Subcutaneous adipose tissue (tissue), 4 donors: Measurements from ENCODE around the gene SET. TPM values are rescaled to one million over a fixed set of nuclear protein-coding genes. Genes with fewer than 3 reads are reported as not detected.

Experiments used
- total RNA-seq, 4 donors: library from RNA; depleted of rRNA; stranded (reverse); fragments of >200 nt; gene quantifications; one replicate each; pipeline ENCODE4 v1.1.0, GENCODE V29; 2016
- TF ChIP-seq, protein P1 (sequence below): fragments of 450-650 bp; IDR thresholded peaks from one replicate; pipeline ENCODE4 v1.5.1; 2016; ENCODE audit warnings: low read depth, mild to moderate bottlenecking, control low read depth, antibody characterized with exemption, moderate library complexity

Gene SET, protein sequence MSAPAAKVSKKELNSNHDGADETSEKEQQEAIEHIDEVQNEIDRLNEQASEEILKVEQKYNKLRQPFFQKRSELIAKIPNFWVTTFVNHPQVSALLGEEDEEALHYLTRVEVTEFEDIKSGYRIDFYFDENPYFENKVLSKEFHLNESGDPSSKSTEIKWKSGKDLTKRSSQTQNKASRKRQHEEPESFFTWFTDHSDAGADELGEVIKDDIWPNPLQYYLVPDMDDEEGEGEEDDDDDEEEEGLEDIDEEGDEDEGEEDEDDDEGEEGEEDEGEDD
- 100 to 1,000 TPM; 116 to 160 (median 146) TPM for total RNA-seq

DNA sequence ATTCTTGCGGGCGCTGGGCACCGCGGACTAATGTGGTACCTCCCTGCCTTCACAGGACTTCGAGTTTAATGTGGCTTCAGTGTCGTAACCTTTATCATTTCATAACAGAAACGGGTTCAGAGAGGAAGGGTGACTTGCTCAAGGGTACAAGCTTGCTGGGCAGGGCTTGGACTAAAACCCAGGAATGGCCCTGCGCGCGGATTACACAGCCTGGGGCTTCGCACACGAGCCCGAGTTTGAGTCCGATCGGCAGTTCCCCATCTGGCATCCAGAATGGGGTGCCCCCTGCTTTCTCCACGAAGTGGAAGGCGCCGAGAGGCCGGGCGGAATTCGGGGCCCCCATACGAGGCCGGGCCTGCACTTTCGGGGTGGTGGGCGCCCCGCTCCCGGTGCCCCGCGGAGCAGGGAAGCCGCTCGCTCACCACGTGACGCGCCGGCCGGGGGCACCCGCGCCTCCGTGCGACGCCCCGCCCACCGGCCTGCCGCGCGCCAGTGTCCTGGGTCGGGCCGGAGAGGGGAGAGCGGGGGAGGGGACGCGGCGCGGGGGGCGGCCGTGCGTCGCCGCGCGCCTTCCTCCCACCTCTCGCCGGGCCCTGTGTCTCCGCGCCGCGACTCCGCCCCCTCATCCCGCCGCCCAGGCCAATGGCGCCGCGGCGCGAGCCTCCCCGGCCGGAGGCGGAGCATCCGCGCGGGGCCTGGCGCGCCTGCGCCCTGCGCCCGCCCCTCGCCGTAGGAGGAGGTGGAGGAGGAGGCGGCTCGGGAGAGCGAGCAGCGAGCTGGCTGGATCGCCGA, at the start of gene SET:
Gene SET (plus strand): TSS at position 722 of the 792 bp plus-strand sequence. CDS start 361 bp downstream, outside the sequence.
- TF ChIP-seq, protein P1, sequence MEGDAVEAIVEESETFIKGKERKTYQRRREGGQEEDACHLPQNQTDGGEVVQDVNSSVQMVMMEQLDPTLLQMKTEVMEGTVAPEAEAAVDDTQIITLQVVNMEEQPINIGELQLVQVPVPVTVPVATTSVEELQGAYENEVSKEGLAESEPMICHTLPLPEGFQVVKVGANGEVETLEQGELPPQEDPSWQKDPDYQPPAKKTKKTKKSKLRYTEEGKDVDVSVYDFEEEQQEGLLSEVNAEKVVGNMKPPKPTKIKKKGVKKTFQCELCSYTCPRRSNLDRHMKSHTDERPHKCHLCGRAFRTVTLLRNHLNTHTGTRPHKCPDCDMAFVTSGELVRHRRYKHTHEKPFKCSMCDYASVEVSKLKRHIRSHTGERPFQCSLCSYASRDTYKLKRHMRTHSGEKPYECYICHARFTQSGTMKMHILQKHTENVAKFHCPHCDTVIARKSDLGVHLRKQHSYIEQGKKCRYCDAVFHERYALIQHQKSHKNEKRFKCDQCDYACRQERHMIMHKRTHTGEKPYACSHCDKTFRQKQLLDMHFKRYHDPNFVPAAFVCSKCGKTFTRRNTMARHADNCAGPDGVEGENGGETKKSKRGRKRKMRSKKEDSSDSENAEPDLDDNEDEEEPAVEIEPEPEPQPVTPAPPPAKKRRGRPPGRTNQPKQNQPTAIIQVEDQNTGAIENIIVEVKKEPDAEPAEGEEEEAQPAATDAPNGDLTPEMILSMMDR, result no peak

DNA sequence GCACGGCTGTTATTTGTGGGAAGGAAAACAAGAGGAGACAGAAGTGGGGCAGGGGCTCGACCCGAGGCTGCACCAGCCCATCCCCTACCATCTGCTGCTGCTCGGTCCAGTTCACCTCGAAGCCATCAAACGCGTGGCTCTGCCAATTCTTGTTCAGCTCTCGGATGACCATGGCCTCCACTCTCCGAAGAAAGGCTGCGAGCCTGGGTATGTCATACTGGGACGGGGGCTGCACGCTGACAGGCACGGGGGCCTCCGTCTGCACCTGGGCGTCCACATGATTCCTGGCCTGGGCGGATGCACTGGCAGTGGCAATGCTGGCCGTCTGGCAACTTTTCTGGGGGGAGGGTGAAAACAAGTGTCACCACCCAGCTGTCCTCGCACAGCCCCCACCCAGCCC, 48.4 kb upstream of the SET start:
- TF ChIP-seq, protein P1, result no peak

DNA sequence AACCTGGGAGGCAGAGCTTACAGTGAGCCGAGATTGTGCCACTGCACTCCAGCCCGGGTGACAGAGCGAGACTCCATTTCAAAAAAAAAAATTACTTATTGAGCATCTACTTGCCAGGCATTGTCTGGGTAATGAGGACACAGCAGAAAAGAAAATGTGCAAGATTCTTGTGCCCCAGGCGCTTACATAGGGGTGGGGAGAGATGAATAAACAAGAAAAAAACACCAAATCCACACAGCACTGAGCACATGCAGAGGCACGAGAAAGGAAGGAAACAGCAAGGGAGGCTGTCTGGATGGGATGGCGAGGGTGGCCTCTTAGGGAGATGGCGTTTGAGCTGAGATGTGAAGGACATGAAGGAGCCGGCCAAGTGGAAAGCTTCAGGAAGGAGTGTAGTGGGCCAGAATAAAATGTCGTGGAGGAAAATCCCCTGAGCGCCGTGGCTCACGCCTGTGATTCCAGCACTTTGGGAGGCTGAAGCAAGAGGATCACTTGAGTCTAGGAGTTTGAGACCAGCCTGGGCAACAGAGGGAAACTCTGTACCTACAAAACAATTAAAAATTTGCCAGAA, 46.3 kb upstream of the SET start:
- TF ChIP-seq, protein P1, result no peak

DNA sequence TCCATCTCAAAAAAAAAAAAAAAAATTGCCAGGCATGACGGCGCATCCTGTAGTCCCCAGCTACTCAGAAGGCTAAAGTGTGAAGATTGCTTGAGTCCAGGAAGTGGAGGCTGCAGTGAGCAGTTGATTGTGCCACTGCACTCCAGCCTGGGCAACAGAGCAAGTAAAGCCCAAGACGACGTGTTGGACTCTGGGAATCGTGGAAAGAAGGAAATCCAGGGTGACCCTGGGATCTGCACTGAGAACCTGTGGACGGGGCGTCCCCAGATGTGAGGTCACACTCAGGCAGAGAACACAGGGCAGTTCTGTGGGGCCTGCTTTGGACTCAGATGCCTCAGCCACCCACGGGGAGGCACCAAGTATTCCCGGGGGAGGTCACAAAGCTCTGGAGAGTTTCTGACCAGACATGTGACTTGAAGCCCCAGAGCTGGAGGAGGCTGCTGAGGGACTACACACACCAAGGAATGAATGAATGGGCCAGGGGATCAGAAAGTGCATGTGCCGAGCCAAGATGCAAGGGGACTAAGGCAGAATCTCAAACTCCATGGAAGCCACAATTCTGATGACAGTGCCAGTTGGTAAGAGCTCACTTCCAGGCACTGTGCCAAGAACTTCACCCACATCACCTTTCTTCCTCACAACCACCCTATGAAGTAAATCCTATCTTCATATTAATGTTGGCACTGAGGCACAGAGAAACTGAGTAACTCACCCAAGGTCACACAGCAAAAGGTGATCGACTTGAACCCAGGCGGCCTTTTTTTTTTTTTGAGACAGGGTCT, 45.3 kb upstream of the SET start:
- TF ChIP-seq, protein P1, result no peak

DNA sequence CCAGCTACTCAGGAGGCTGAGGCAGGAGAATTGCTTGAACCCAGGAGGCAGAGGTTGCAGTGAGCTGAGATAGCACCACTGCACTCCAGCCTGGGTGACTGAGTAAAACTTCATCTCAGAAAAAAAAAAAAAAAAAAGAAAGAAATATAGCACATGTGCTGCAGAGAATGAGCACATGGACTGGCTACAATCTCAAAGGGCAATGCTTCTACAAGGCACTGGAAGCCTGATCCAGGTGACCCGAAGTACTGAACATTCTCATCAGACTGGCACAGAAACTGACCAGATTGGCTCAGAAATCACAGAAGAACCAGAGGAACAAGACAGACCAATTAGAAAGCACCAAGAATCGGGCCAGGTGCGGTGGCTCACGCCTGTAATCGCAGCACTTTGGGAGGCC, 37.2 kb upstream of the SET start:
- TF ChIP-seq, protein P1, result no peak

DNA sequence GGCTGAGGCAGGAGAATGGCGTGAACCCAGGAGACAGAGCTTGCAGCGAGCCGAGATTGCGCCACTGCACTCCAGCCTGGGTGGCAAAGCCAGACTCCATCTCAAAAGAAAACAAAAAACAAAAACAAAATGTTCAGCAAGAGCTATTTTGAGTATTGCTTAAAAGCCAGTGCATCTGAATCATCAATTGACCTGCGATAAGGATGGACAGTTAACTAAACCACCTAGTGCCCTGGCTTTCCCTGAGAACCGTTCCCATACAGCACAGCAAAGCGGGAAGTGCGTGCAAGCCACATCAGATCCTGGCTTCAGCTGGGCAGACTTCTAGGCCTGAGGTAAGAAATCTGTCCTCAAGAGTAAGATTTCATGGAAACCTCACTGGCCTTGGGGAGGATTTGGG, 35.1 kb upstream of the SET start:
- TF ChIP-seq, protein P1, result no peak
